Upper lobe of left lung (tissue), 6 donors: Measurements from ENCODE around the gene GALNT18. TPM values are rescaled to one million over a fixed set of nuclear protein-coding genes. Genes with fewer than 3 reads are reported as not detected.

Experiments
- ATAC-seq, 2 donors: fragments of 200-7000 bp; cut with Tn5 transposase; one replicate each; pipeline ENCODE4 v1.9.1; 2022; ENCODE audit warnings: mild to moderate bottlenecking in 2 of 2, moderate library complexity in 2 of 2; ENCODE audit not compliant: low FRiP score in 2 of 2
- DNase-seq, 2 donors: peaks; one replicate each; pipeline ENCODE4 v3.0.0-alpha.2; 2019 to 2020
- H3K27ac ChIP-seq, 4 donors: fragments of 200-600 bp; sonication (generic); one replicate each; pipeline ENCODE4 v1.5.1; 2016 to 2019
- H3K27me3 ChIP-seq, 4 donors: fragments of 200-600 bp; sonication (generic); one replicate each; pipeline ENCODE4 v1.5.1; 2017 to 2019
- H3K36me3 ChIP-seq, 4 donors: fragments of 200-600 bp; sonication (generic); one replicate each; pipeline ENCODE4 v1.5.1; 2016 to 2019
- H3K4me1 ChIP-seq, 4 donors: fragments of 200-600 bp; sonication (generic); one replicate each; pipeline ENCODE4 v1.5.1; 2018 to 2019
- H3K4me3 ChIP-seq, 4 donors: fragments of 200-600 bp; sonication (generic); one replicate each; pipeline ENCODE4 v1.5.1; 2017 to 2019; ENCODE audit warnings: mild to moderate bottlenecking in 2 of 4, moderate library complexity in 1 of 4
- H3K9me3 ChIP-seq, 4 donors: fragments of 200-600 bp; sonication (generic); one replicate each; pipeline ENCODE4 v1.5.1; 2018 to 2019
- EP300 ChIP-seq, 4 donors: sonication (generic); formaldehyde crosslinking; IDR thresholded peaks; one replicate each; pipeline ENCODE4 v1.5.1; 2017; ENCODE audit warnings: antibody characterized with exemption in 4 of 4, control low read depth in 2 of 4
- POLR2A ChIP-seq, 4 donors: fragments of 450-650 bp; IDR thresholded peaks; one replicate each; pipeline ENCODE4 v1.5.1; 2016 to 2017; ENCODE audit warnings: antibody characterized with exemption in 4 of 4, mild to moderate bottlenecking in 2 of 4
- POLR2AphosphoS5 ChIP-seq, 2 donors: sonication (generic); formaldehyde crosslinking; IDR thresholded peaks; one replicate each; pipeline ENCODE4 v1.5.1; 2017; ENCODE audit warnings: antibody characterized with exemption in 2 of 2
- WGBS, 2 donors: methylation state at CpG; one replicate each; pipeline ENCODE4 v1.1.5; 2017 to 2018; 5-methylcytosine and 5-hydroxymethylcytosine counted together
- total RNA-seq, 6 donors: library from RNA; depleted of rRNA in 4 of 6; stranded (reverse); fragments of >200 nt in 4 of 6; gene quantifications; one replicate each; pipeline versions ENCODE4 v1.1.0 to v1.2.1, GENCODE V29; 2016 to 2021
- TF ChIP-seq, protein P1 (sequence below), 6 experiments: fragments of 450-650 bp in 4 of 6; fragments of 200-600 bp in 2 of 6; sonication (generic) in 2 of 6; IDR thresholded peaks; one replicate each; pipeline ENCODE4 v1.5.1; 2016 to 2019; ENCODE audit warnings: antibody characterized with exemption in 6 of 6
- donor health status: DM: no; HTN: no; CAD: no; lungs with moderate emphysema.
- donor health status: DM: no; HTN: yes; CAD: no; lungs with severe emphysema.

The GALNT18 gene
- total RNA-seq, 6 donors from 2014 or later: 48.2 to 115 (median 61.8) TPM

DNA sequence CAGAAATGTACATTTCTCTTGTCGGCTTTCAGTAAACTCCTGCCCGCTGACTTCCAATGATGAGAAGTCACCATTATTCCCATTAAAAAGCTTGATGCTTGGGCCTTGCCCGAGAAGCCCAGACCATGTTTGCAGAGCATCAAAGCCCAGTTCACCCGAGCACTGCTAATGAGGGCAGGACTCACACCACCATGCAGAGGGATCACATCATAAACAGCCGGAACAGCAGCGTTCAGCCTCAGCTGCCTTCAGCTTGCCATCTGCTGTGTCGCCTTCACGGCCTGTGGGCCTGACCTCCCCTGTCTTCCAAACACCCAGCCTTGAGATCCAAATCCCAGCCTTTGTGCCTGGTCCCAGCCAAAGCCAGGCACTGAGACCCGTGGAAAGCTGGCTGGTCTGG is 163.3 kb downstream of the GALNT18 start:
- Histone ChIP-seq H3K4me3 (no peak overlapping the region), H3K27ac (no peak overlapping the region), H3K4me1 (peaks cover 0 to 16% (median 10%) of the 10 kb centered on the region in 4 donors), H3K36me3 (no peaks in the 10 kb centered on the region), H3K27me3 (no peaks in the 10 kb centered on the region), H3K9me3 (no peaks in the 10 kb centered on the region)
- no peak for DNase-seq
- ATAC-seq: no peak
- 92 to 94% methylated on average over 4 to 9 of the region's 9 CpGs for WGBS, 2 donors
- TF ChIP-seq, protein P1, sequence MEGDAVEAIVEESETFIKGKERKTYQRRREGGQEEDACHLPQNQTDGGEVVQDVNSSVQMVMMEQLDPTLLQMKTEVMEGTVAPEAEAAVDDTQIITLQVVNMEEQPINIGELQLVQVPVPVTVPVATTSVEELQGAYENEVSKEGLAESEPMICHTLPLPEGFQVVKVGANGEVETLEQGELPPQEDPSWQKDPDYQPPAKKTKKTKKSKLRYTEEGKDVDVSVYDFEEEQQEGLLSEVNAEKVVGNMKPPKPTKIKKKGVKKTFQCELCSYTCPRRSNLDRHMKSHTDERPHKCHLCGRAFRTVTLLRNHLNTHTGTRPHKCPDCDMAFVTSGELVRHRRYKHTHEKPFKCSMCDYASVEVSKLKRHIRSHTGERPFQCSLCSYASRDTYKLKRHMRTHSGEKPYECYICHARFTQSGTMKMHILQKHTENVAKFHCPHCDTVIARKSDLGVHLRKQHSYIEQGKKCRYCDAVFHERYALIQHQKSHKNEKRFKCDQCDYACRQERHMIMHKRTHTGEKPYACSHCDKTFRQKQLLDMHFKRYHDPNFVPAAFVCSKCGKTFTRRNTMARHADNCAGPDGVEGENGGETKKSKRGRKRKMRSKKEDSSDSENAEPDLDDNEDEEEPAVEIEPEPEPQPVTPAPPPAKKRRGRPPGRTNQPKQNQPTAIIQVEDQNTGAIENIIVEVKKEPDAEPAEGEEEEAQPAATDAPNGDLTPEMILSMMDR (IDR thresholded peaks at IDR 0.05): no peak
- no peak for TF ChIP-seq EP300 (IDR thresholded peaks at IDR 0.05)
- no peak for TF ChIP-seq POLR2AphosphoS5 (IDR thresholded peaks at IDR 0.05)
- TF ChIP-seq POLR2A (IDR thresholded peaks at IDR 0.05): no peak

DNA sequence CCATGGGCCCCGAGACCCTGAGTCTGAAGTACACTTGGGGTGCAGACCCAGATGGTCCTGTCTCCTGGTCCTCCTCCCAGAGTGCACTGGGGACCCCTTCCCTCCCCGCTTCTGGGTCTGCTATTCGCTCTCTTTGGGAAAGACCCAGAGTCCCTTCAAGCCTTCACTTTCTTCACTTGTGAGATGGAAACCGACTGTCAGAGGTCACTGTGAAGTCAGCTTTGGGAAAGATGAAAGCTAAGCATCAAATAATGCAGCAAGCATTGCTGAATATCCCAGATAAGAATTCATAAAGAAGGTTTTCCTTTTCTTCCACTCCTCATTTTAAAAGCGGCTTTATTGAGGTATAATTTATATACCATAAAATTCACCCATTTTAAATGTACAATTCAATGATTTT is 163.8 kb downstream of the GALNT18 start:
- TF ChIP-seq, protein P1 (IDR thresholded peaks at IDR 0.05): no peak
- TF ChIP-seq EP300 (IDR thresholded peaks at IDR 0.05) (no peak), POLR2A (IDR thresholded peaks at IDR 0.05) (no peak), POLR2AphosphoS5 (IDR thresholded peaks at IDR 0.05) (no peak)
- DNase-seq (no peak), ATAC-seq (no peak)
- H3K9me3 ChIP-seq: no peaks in the 10 kb centered on the region
- H3K36me3 ChIP-seq: no peaks in the 10 kb centered on the region
- no peak overlapping the region for H3K4me3 ChIP-seq
- H3K27ac ChIP-seq: no peak overlapping the region
- peaks cover 0 to 13% (median 8%) of the 10 kb centered on the region in 4 donors for H3K4me1 ChIP-seq
- H3K27me3 ChIP-seq: no peaks in the 10 kb centered on the region
- WGBS, 2 donors: 84 to 96% methylated on average over 4 to 5 of the region's 5 CpGs

- no peak overlapping the region for H3K4me3 ChIP-seq
- no peaks in the 10 kb centered on the region for H3K9me3 ChIP-seq
- no peak overlapping the region for H3K27ac ChIP-seq
- 68 to 88% methylated on average over 3 of the region's 3 CpGs for WGBS, 2 donors
- no peak for TF ChIP-seq POLR2A (IDR thresholded peaks at IDR 0.05)
- TF ChIP-seq EP300 (IDR thresholded peaks at IDR 0.05): no peak
- TF ChIP-seq POLR2AphosphoS5 (IDR thresholded peaks at IDR 0.05): no peak
- TF ChIP-seq, protein P1 (IDR thresholded peaks at IDR 0.05): no peak
- no peaks in the 10 kb centered on the region for H3K36me3 ChIP-seq
- ATAC-seq (no peak), DNase-seq (no peak)
- no peaks in the 10 kb centered on the region for H3K27me3 ChIP-seq
- peaks cover 0 to 13% (median 5%) of the 10 kb centered on the region in 4 donors for H3K4me1 ChIP-seq
These were observed 164.9 kb downstream of the GALNT18 start for GRCh38 chr11:11456866-11457265.

- H3K4me3 ChIP-seq: no peak overlapping the region
- DNase-seq: no peak
- no peaks in the 10 kb centered on the region for H3K36me3 ChIP-seq
- H3K4me1 ChIP-seq: peaks cover 0 to 8% (median 2%) of the 10 kb centered on the region in 4 donors
- no peak for ATAC-seq
- no peak overlapping the region for H3K27ac ChIP-seq
- H3K9me3 ChIP-seq: no peaks in the 10 kb centered on the region
- TF ChIP-seq, protein P1 (IDR thresholded peaks at IDR 0.05): no peak
- TF ChIP-seq EP300 (IDR thresholded peaks at IDR 0.05) (no peak), POLR2A (IDR thresholded peaks at IDR 0.05) (no peak), POLR2AphosphoS5 (IDR thresholded peaks at IDR 0.05) (no peak)
- H3K27me3 ChIP-seq: no peaks in the 10 kb centered on the region
- WGBS, 2 donors: 73 to 80% methylated on average over 2 to 3 of the region's 3 CpGs
These were observed 167.1 kb downstream of the GALNT18 start for GRCh38 chr11:11454671-11455223.

DNA sequence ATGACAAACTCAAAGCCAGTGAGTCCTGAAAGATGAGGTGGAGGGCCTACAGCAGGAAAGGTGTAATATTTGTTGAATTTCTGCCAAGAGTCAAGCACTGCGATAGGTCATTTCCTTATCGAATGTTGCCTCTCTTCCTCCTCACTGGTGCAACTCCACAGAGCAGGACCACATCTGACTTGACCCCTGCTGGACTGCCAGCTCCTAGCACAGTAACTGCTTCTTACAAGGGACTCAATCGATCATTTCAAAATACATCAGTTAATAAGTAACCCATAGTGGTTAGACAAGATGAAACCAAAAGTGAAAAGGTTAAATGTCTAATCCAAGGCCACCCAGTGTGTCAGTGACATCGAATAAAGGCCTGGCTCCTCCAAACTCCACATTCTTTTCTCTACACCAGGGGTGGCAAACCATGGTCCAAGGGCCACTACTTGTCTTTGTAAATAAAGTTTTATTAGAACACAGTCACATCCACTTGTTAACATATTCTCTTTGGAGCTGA is 170.3 kb downstream of the GALNT18 start:
- ATAC-seq (no peak), DNase-seq (no peak)
- 48 to 50% methylated on average over 4 of the region's 4 CpGs for WGBS, 2 donors
- TF ChIP-seq, protein P1 (IDR thresholded peaks at IDR 0.05): no peak
- TF ChIP-seq POLR2AphosphoS5 (IDR thresholded peaks at IDR 0.05) (no peak), EP300 (IDR thresholded peaks at IDR 0.05) (no peak), POLR2A (IDR thresholded peaks at IDR 0.05) (no peak)
- Histone ChIP-seq H3K36me3 (peaks cover 0 to 17% (median under 1%) of the 10 kb centered on the region in 4 donors), H3K9me3 (no peaks in the 10 kb centered on the region), H3K4me1 (peaks cover 0 to 3% (median 0%) of the 10 kb centered on the region in 4 donors), H3K27ac (no peak overlapping the region), H3K27me3 (no peaks in the 10 kb centered on the region), H3K4me3 (no peak overlapping the region)
